ENCODE data around the gene RNF186. TPM values are rescaled to one million over a fixed set of nuclear protein-coding genes. Genes with fewer than 3 reads are reported as not detected.

RNF186 gene
- total RNA-seq, 1 donor from 2014 or later, result not detected

DNA sequence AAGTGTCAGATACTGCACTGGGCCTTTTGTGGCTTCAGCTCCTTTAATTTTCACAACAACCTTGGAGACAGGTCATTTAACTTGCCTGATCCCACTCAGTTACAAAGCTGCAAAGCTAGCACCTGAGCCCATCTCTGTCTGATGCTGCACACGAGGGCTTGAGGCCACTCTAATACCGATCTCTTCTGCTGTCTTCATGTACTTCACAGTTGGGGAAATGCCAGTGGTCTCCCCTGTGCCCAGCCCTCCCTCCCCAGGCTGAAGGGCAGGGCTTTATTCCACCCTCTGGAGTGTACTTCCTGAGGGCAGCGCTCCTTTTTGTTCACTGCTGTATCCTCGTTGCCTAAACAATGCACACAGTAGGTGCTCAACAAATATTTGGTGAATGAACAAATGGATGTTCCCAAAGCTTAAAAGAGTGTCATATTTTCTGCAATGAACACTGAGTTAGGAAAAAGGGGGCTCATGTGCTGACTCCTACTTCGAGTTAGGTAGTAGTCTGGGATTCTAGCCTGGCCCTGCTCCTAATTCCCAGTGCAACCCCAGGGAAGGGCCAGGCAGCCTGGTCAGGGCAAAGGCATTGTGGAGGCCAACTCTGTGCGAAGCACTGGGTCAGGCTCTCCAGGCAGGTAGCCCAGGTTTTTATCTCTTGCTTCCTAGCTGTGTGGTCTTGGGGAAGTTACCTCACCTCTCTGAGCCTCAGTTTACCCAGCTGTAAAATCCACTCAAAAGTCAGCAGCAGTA lies 16.4 kb downstream of the RNF186 start:
- H3K36me3 Mint-ChIP-seq (ENCODE audit: unreplicated experiment), result no peaks in the 10 kb centered on the region
- no peak for DNase-seq
- no peaks in the 10 kb centered on the region for H3K4me1 Mint-ChIP-seq (ENCODE audit: low read depth, unreplicated experiment)
- TF ChIP-seq, protein P1, sequence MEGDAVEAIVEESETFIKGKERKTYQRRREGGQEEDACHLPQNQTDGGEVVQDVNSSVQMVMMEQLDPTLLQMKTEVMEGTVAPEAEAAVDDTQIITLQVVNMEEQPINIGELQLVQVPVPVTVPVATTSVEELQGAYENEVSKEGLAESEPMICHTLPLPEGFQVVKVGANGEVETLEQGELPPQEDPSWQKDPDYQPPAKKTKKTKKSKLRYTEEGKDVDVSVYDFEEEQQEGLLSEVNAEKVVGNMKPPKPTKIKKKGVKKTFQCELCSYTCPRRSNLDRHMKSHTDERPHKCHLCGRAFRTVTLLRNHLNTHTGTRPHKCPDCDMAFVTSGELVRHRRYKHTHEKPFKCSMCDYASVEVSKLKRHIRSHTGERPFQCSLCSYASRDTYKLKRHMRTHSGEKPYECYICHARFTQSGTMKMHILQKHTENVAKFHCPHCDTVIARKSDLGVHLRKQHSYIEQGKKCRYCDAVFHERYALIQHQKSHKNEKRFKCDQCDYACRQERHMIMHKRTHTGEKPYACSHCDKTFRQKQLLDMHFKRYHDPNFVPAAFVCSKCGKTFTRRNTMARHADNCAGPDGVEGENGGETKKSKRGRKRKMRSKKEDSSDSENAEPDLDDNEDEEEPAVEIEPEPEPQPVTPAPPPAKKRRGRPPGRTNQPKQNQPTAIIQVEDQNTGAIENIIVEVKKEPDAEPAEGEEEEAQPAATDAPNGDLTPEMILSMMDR (IDR thresholded peaks at IDR 0.05; ENCODE audit: partially characterized antibody, unreplicated experiment), result no peak
- H3K4me3 Mint-ChIP-seq (ENCODE audit: unreplicated experiment), result peak overlapping the region; percentile 42
- H3K9me3 Mint-ChIP-seq (ENCODE audit: unreplicated experiment), result peaks cover 7% of the 10 kb centered on the region
- H3K27ac Mint-ChIP-seq (ENCODE audit: unreplicated experiment), result no peak overlapping the region
- peaks cover 24% of the 10 kb centered on the region for H3K27me3 Mint-ChIP-seq (ENCODE audit: unreplicated experiment)

DNA sequence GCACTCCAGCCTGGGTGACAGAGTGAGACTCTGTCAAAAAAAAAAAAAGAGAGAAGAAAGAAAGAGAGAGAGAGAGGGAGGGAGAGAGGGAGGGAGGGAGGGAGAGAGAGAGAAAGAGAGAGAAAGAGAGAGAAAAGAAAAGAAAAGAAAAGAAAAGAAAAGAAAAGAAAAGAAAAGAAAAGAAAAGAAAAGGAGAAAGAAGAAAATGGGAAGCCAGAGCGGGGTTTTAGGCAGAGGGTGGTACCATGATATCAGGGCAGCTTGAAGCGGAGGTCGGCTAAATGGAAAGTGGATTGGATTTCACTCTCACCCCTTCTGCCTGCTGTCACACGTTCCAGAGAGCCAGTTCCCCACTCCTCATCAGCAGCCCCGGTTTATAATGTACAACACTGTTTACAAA lies 17.3 kb downstream of the RNF186 start:
- Mint-ChIP-seq H3K27me3 (ENCODE audit: unreplicated experiment) (peaks cover 25% of the 10 kb centered on the region), H3K9me3 (ENCODE audit: unreplicated experiment) (peaks cover 7% of the 10 kb centered on the region), H3K27ac (ENCODE audit: unreplicated experiment) (no peak overlapping the region), H3K4me1 (ENCODE audit: low read depth, unreplicated experiment) (no peaks in the 10 kb centered on the region), H3K4me3 (ENCODE audit: unreplicated experiment) (peak overlapping the region; percentile 22), H3K36me3 (ENCODE audit: unreplicated experiment) (no peaks in the 10 kb centered on the region)
- no peak for DNase-seq
- TF ChIP-seq, protein P1 (IDR thresholded peaks at IDR 0.05; ENCODE audit: partially characterized antibody, unreplicated experiment), result no peak

DNA sequence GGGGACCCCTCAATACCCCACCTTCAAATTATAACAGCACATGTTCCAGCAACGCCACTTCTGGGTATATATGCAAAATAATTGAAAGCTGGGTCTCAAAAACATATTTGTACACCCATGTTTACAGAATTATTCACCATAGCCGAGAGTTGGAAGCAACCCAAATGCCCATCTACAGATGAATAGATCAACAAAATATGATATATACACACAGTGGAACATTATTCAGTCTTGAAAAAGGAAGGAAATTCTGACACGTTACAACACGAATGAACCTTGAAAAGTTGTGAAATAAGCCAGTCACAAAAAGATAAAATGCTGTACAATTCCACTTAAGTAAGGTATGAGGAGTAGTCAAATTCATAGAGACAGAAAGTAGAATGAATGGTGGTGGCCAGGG lies 20.5 kb downstream of the RNF186 start:
- DNase-seq, result no peak
- Mint-ChIP-seq H3K9me3 (ENCODE audit: unreplicated experiment) (peaks cover 5% of the 10 kb centered on the region), H3K4me1 (ENCODE audit: low read depth, unreplicated experiment) (no peaks in the 10 kb centered on the region), H3K27me3 (ENCODE audit: unreplicated experiment) (peaks cover 9% of the 10 kb centered on the region), H3K4me3 (ENCODE audit: unreplicated experiment) (no peak overlapping the region), H3K27ac (ENCODE audit: unreplicated experiment) (no peak overlapping the region), H3K36me3 (ENCODE audit: unreplicated experiment) (no peaks in the 10 kb centered on the region)
- TF ChIP-seq, protein P1 (IDR thresholded peaks at IDR 0.05; ENCODE audit: partially characterized antibody, unreplicated experiment), result no peak

DNA sequence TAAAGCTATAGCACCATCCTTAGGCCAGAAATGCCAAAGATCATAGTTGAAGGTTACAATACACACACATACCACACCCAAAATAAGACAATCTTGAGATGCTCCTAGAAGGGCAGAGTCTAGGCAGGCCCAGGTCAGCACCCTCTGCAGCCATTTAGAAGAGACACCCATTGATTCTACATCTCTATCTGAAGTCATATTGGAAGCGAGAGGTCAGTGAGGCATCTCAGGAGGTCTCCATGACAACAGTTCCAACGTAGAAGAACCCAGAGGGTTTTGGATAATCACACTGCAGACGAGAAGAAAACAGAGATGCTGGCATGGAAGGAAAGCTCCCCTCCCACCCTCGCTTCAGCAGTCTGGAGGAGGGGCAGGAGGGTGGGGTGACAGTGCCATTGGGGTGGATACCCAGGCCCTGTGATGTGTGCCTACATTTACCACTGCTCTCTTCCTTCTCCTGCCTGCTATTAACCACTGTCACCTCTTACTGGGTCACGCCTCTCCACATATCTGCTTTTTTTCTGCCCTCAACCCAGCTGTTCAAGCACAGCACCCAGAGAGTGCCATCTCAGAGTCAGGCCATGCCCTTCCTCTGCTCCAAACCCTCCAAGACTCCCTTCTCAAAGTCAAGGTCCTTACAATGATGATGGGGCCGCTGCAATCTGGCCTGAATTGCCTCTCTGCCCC lies 21.6 kb downstream of the RNF186 start:
- H3K27me3 Mint-ChIP-seq (ENCODE audit: unreplicated experiment), result peaks cover 2% of the 10 kb centered on the region
- DNase-seq, result no peak
- H3K4me1 Mint-ChIP-seq (ENCODE audit: low read depth, unreplicated experiment), result no peaks in the 10 kb centered on the region
- TF ChIP-seq, protein P1 (IDR thresholded peaks at IDR 0.05; ENCODE audit: partially characterized antibody, unreplicated experiment), result no peak
- H3K9me3 Mint-ChIP-seq (ENCODE audit: unreplicated experiment), result peaks cover 5% of the 10 kb centered on the region
- no peak overlapping the region for H3K27ac Mint-ChIP-seq (ENCODE audit: unreplicated experiment)
- no peaks in the 10 kb centered on the region for H3K36me3 Mint-ChIP-seq (ENCODE audit: unreplicated experiment)
- no peak overlapping the region for H3K4me3 Mint-ChIP-seq (ENCODE audit: unreplicated experiment)
